ENCODE results near the gene OR51A7.
"Not testable (repeated sequence)": the region's sequence is repeated elsewhere in the genome, so short reads cannot be mapped to it uniquely, and the experiment has no call there.

The OR51A7 gene, protein sequence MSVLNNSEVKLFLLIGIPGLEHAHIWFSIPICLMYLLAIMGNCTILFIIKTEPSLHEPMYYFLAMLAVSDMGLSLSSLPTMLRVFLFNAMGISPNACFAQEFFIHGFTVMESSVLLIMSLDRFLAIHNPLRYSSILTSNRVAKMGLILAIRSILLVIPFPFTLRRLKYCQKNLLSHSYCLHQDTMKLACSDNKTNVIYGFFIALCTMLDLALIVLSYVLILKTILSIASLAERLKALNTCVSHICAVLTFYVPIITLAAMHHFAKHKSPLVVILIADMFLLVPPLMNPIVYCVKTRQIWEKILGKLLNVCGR

DNA sequence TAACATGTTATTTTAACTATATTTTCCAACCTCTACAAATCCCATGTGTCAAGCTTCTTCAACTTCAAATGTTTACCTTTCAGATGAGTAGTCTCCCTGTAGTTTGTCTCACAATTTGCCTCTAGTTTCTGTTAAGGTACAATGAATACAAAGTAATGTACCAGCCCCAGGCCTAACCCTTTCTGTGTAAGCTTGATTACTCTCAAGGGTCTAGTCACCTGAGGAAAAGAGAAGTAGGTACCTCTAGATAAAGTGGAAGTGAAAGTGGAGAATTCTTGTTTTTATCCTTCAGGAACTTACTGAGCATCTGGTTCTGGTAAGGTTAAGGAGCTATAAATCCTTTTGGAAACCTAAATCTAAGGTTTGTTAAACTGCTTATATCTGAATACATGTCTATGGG, at the start of gene OR51A7:
OR51A7 (plus strand) TSS at position 300 of the 400 bp plus-strand sequence. CDS start 3,587 bp downstream, outside the sequence.
- DNase-seq = no peak

DNA sequence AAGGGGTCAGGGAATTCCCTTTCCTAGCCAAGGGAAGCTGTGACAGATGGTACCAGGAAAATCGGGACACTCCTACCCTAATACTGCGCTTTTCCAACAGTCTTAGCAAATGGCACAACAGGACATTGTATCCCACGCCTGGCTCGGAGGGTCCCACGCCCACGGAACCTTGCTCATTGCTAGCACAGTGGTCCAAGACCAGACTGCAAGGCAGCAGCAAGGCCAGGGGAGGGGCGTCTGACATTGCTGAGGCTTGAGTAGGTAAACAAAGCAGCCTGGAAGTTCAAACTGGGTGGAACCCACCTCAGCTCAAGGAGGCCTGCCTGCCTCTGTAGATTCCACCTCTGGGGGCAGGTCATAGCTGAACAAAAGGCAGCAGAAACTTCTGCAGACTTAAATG, 49.3 kb upstream of the OR51A7 start:
- not testable (repeated sequence) for DNase-seq

DNA sequence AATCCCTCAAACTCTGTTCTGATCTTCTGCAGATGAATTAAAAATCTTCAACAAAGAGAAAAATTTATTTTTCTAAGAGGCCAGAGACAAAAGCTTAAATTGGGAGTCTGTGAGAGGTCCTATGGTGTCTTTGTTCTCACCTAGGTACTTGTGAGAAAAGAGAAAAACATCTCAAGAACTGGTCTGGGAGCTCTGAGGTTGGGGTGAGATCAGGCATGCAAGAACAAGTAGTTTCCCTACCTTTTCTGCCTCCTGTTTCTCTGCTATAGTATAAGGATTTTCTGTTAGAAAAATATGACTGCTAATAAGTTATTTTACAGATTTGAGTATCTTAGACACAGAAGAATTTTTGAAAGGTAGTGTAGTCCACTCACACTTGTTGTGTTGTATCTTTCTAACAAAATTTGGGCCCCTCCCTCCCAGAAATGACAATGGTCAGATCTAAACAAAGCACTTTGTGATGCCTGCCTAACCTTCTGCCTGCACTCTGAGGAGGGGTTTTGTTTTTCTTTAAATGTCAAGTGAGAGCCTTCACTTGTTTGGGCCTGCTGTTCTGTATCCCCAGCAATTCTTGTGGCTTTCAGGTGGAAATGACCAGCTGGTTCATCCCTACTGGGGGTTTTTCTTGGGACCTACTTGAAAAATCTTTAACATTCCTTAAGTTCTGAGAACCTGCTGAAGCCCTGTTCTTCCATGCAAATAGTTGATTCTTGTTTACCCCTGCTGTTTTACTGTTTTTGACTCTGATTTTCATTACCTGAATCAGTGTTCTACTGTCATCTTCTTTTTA, 40.9 kb upstream of the OR51A7 start:
- no peak for DNase-seq

DNA sequence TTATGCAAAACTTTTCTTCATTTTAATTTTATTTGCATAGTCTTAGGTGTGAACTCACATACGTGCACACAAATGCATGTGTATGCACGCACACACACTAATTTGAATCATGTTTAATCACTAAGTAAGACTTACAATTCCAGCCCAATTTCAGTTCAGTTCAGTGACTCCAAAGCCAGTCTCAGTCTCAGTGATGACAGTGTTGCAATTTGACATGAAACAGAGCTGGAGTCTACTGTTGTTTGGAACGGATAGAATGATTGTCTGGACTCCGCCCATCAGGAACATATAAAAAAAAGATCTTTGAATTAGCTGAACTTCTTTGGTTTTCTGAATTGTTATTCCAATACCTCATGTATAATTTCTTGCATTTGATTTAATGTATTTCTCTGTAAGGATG, 39.7 kb upstream of the OR51A7 start:
- no peak for DNase-seq

DNA sequence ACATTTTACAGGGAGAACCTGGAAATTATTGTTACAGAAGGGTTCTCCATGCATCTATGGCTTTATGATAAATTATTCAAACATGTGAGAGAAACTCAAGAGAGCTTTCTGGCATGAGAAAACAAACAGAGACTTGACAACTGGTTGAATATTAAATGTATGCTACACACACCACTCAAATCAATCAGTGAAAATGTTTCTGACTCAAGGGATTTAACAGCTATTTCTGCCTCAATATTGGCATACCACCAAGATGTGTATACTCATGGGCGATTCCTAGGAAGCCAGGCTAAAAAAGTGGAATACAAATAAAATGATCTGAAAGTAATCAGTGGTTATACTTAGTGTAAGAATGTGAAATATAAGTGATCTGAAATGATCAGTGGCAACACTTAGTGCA, 37.7 kb upstream of the OR51A7 start:
- DNase-seq = no peak

DNA sequence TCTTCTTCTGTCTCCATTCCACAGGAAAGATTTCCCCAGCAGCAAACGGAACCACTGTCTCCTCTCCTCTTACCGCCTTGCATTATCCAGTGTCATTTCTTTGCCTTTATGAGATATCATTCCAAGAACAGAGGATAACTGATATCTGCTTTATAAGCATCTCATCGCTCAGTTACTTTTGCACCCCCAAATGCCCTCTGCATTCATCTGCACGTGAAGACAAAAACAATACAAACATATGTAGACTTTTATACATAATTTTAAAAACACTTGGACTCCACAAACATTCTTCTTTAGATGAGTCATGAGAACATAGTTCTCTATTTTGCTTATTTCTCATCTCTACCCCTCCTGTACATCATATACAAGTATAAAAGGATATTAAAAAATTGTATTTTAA, 22.4 kb upstream of the OR51A7 start:
- DNase-seq = no peak

DNA sequence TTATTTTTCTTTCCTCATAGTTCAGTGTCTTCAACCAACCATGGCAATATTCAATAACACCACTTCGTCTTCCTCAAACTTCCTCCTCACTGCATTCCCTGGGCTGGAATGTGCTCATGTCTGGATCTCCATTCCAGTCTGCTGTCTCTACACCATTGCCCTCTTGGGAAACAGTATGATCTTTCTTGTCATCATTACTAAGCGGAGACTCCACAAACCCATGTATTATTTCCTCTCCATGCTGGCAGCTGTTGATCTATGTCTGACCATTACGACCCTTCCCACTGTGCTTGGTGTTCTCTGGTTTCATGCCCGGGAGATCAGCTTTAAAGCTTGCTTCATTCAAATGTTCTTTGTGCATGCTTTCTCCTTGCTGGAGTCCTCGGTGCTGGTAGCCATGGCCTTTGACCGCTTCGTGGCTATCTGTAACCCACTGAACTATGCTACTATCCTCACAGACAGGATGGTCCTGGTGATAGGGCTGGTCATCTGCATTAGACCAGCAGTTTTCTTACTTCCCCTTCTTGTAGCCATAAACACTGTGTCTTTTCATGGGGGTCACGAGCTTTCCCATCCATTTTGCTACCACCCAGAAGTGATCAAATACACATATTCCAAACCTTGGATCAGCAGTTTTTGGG, 21.6 kb upstream of the OR51A7 start, which contains the start of gene OR51T1:
OR51T1 (plus strand) TSS at position 41 of the 641 bp plus-strand sequence; CDS start at position 41, 0 bp downstream.
- DNase-seq = no peak

DNA sequence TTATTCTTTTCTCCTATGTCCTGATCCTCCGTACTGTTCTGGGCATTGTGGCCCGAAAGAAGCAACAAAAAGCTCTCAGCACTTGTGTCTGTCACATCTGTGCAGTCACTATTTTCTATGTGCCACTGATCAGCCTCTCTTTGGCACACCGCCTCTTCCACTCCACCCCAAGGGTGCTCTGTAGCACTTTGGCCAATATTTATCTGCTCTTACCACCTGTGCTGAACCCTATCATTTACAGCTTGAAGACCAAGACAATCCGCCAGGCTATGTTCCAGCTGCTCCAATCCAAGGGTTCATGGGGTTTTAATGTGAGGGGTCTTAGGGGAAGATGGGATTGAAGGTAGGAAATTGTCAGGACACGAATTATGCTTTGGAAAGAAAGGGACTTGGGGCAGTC, 21.0 kb upstream of the OR51A7 start:
- DNase-seq = no peak

DNA sequence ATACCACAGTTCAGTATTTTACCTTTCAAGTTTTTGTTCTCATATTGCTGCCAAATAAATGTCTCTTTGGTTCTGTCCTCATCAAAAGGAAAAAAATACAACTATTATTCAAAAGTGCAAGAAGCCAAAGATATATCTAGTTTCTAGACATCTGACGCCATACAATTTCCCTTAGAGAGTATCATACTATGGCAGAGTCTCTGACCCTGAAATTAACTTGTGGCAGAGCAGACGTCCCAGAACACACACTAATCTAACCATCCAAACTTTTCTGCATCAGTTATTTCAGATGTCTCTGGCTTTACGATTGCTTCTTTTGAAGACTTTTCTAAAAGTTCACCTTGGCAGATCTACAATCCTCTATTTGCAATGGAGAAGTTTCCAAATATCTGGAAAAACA, 19.2 kb upstream of the OR51A7 start:
- no peak for DNase-seq

DNA sequence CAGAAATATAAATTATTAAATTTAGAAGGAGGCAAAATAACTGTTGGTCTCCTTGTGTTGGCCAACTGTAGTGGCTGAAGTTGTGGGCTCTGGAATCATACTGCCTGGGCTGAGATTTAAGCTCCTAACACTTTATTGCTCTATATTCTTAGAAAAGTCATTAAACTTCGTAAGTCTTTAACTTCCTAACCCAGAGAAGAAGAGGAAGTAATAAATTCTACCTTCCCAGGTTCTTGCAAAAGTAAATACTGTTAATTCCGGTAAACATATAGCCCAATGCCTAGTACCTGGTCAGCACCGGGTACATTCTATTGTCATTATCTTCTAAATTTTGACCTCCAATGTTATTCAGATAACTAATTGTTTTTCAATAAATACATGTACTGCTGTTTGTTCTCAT, 17.4 kb upstream of the OR51A7 start:
- no peak for DNase-seq

DNA sequence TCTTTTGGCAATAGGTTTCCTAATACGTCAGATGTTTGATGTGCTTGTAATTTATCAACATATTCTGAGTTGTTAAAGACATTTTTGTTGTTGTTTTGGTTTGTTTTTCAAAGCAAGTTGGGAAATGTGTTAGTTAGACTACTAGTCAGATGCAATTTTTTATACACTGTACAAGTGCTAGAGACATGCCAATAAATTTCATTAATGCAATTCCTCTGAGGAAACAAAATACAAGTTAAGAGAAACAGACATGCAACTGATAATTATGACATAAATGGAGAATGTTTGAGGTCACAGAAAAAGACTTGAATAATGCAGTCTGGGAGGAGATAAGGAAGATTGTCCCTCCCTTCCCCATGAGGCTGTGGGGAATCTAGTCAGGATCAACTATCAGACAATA, 16.0 kb upstream of the OR51A7 start:
- no peak for DNase-seq

DNA sequence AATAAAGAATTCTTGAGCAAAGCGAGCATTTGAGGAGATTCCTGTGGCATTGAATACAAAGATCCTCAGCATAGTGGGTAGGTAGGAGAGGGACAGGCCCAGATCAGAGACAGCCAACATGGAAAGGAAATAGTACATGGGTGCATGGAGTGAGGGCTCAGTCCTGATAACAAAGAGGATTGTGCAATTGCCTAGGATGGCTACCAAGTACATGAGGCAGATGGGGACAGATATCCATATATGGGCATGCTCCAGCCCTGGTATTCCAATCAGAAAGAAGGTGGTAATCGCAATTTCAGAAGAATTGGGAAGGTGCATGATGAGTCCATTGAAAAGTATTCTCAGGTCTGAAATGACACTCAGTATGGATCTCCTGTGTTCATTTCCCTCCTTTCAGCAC, 13.3 kb upstream of the OR51A7 start:
- no peak for DNase-seq

DNA sequence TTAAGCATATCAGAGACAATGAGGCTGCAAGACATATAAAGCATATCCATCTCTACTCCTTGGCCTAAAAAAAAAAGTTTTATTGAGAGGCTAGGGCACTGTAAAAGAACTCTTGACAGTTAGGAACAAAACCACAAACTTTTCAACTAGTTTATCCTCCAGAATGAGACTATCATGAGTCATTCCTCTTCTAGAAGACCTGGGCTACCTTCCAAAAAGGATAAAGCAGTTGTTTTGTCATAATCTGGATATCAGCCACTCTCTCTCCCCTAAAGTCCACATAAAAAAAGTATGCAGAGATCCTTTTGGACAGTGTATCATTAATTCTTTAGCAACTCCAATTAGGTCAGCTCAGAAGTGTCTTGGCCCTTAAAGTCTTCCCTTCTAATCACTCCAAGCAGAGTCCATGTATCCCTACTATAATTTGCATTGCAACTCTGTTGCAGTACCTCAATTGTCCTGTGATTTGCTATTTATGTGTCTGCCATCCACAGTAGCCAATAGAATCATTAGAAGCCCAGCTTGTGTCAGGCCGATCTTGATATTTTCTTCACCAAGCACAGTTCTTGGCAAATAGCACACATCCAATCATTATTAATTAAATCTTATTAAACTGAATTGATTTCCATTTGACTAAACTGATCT, 11.5 kb upstream of the OR51A7 start:
- no peak for DNase-seq

DNA sequence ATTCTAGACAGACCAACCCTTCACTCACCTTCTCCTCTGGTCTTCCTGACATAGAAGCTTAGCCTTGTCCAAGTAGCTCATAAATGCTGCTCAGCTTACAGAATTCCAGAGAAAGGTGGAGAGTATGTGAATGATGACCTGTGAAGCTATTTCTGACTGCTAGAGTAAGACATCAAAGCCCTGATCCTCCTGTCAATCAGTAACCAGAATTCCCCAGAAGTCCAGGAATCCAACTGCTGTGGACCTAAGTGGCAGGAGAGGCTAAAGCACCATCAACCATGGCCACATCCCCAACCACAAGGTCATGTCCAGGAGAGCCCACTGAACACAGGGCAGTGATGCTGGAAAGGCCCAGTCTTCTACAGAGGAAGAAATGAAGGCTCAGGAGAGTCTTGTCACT, 13.0 kb downstream of the OR51A7 start:
- no peak for DNase-seq

DNA sequence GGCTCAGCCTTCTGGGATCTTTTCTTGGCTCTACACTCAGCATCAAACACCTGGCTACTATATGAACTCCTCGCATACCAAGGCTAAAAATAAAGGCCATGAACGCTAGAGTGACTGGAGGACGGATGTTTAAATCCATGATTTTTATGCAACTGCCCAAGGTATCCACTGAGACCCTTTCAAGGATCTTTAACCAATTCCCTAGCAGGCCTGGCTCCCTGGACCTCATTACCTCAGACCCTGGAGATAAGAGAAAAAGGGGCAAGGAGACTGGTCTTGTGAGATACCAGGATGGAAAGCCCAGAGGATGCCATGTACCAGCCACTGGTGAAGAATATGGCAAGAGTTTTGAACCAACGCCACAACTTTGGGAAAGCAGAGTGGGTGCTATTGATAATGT, 15.7 kb downstream of the OR51A7 start, which contains the start of gene OR51G2:
OR51G2 (minus strand) TSS at position 101 of the 400 bp plus-strand sequence. CDS start 3,687 bp downstream, outside the sequence.
- DNase-seq = no peak

DNA sequence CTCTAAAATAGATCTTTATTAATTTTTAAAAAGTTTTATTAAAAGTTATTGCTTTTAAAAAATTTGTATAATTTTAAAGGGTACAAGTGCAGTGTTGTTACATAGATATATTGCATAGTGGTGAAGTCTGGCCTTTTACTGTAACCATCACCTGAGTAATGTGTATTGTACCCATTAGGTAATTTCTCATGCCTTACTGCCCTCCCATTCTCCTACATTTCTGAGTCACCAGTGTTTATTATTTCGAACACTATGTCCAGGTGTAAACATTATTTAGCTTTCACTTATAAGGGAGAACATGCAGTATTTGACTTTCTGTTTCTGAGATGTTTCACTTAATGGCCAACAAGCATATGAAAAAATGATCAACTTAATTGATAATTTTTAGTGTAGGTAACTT, 18.2 kb downstream of the OR51A7 start:
- no peak for DNase-seq

DNA sequence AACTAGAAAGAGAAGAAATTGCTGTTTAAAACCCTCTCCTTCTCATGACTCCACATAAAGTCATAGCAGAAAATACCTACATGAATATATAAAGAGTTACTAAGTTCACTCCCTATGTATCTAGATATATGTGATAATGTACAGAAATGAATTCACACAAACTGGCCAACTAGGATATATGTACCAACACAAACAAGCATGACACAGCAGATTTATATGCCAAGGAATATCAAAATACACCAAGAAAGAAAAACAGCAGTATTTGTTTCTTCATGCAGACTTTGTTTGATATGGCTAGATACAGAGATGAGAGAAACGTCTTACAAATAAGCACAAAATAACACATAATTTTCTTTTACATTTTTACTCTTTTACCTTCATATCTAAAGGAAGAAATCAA, 18.7 kb downstream of the OR51A7 start:
- no peak for DNase-seq

DNA sequence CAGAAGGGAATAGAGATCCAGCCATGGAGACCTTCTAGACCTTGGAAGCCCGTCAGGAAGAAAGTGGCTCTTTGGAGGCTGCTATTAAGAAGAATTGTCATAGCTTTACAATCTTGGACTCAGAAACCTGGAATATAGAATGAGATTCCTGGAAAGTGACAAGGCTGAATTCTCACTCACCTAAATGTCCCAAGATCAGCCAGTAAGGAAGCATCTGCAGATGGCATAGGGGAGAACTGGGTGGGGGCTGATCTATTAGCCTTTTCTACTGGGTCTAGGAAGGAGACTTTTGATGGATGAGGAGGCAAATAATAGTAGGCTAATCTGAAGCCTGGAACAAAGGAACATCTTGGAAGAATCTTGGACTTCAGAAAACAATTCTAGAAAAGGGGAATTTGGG, 20.7 kb downstream of the OR51A7 start, which contains the start of gene OR51G1:
OR51G1 (minus strand) TSS at position 101 of the 400 bp plus-strand sequence; CDS start at position 101, 0 bp downstream.
- DNase-seq = no peak

DNA sequence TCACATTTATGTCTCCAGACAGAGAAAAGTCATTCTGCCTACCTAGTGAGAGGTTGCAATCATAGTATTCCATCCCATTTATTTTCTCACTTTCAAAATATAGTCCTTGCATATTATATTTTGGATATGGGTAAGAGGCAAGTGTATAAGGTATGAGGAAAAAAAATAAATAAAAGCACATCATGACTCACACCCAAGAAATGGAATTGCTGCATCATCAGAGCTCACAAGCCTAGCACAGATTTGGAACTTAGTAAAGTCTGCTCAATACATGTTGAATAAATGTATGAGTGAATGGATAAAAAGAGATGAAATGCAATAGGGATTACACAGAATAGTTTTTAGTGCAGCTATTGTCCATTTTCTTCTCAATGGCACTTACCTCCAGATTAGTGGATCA, 23.0 kb downstream of the OR51A7 start:
- DNase-seq = no peak

DNA sequence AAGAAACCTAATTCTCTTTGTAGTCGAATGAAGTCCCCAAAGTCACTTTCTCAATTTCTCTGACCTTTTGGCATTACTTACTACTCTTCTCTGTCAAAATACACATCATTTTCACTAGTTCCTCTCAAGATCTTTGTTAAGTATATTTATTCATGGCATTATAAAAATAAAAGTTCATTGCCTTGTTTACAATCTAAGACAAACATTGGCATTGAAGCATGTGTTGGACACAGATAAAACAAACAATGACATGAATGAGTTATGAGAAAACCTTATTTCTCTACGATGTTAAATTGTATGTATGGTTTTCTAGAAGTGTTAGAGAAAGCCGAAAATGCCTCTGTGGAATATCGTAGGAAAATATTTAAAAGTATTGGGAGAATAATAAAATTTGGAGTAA, 29.2 kb downstream of the OR51A7 start:
- no peak for DNase-seq

DNA sequence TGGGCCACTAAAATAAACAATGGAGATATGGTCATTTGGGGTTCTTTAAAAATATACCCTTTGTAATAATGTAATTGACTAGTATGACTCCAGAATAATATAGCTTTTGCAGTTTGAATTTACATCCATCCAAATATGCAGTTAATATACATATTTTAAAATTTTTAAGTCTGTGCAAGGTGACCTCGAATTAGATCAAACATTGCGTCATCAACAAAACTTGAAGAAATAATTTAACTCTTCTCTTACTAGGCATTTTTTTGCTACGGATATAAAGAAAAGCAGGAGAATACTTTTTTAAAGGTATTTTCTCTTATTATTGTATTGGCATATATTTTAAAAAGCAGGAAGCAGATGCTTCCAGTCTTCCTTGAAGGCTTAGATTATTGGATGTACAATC, 33.2 kb downstream of the OR51A7 start:
- no peak for DNase-seq

DNA sequence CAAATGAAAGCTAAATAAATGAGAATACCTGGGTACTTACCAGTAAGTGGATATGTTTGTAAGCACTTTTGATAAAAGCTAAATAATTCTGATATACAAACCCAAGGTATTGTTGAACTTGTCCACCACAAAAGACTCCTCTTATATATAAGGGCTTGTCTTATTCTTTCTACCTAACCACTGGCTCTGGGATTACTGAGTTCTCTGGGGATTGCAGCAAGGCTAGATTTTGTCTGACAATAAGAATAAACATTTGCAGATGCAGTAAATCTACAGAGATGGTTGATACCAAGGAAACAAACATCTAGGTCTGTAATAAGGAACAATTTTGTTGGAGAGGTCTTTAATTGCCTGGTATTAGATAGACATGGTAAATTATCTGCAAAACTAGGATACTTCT, 43.9 kb downstream of the OR51A7 start, which contains the start of gene OR51A4:
OR51A4 (minus strand) TSS at position 101 of the 400 bp plus-strand sequence. CDS start 505 bp downstream, outside the sequence.
- no peak for DNase-seq

DNA sequence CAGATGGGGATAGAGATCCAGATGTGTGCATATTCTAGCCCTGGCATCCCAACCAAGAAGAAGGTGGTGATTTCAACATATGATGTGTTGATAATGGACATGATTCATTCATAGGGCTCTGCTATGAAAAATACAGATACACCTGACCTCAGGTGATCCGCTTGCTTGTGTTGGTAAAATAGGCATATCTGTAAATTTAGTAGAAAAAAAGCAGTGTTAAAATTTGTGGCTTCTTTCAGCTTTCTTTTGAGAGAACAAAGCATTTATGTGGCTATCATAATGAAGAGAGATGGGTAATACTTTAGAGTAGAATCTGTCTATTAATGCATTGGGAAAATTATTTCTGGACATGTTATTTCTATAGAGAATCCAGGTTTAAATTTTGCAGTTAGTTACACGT, 52.0 kb downstream of the OR51A7 start, which contains the start of gene OR51A2:
OR51A2 (minus strand) TSS at position 101 of the 400 bp plus-strand sequence; CDS start at position 101, 0 bp downstream.
- not testable (repeated sequence) for DNase-seq
